ENCODE data around the gene GTF2H1. TPM values are rescaled to one million over a fixed set of nuclear protein-coding genes. Genes with fewer than 3 reads are reported as not detected.
A peak's percentile ranks its signal among the peaks of the same experiment; 100 is the strongest.

GTF2H1 gene
- total and polyA plus RNA-seq, 9 of the 15 experiments (the other 6 are each of a cell fraction or from before 2014, with no cell fraction given): 56.9 to 126 (median 92.1) TPM

- TF ChIP-seq SREBF2 (CRISPR knock-in tag; IDR thresholded peaks at IDR 0.05): no peak
- TF ChIP-seq ZNF197 (CRISPR knock-in tag; IDR thresholded peaks at IDR 0.05; ENCODE audit: low read depth): peak; percentile 79; the same call in 1 of the 2 replicates
- TF ChIP-seq SNIP1 (IDR thresholded peaks at IDR 0.05; ENCODE audit: low read depth): no peak
- TF ChIP-seq ZBTB43 (CRISPR knock-in tag; IDR thresholded peaks at IDR 0.05): no peak
- TF ChIP-seq ZNF318 (IDR thresholded peaks at IDR 0.05; ENCODE audit: borderline replicate concordance in 1 of 2, low read depth in 1 of 2): peak in 1 of 2 experiments; percentile 81; a peak in 2 of 4 replicates
- TF ChIP-seq NFE2L1 (tag; IDR thresholded peaks at IDR 0.05; ENCODE audit: borderline replicate concordance, low read depth): no peak
- TF ChIP-seq SMAD1 (IDR thresholded peaks at IDR 0.05; ENCODE audit: low read depth, low read length, partially characterized antibody): no peak
- TF ChIP-seq ZNF444 (CRISPR knock-in tag; IDR thresholded peaks at IDR 0.05): no peak
- TF ChIP-seq, protein P1, sequence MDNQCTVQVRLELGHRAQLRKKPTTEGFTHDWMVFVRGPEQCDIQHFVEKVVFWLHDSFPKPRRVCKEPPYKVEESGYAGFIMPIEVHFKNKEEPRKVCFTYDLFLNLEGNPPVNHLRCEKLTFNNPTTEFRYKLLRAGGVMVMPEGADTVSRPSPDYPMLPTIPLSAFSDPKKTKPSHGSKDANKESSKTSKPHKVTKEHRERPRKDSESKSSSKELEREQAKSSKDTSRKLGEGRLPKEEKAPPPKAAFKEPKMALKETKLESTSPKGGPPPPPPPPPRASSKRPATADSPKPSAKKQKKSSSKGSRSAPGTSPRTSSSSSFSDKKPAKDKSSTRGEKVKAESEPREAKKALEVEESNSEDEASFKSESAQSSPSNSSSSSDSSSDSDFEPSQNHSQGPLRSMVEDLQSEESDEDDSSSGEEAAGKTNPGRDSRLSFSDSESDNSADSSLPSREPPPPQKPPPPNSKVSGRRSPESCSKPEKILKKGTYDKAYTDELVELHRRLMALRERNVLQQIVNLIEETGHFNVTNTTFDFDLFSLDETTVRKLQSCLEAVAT (IDR thresholded peaks at IDR 0.05): peak in 1 of 2 experiments; percentile 73; a peak in 2 of 4 replicates
- peak; percentile 91 for TF ChIP-seq ZBTB12 (CRISPR knock-in tag; IDR thresholded peaks at IDR 0.05)
- TF ChIP-seq ZNF217 (CRISPR knock-in tag; IDR thresholded peaks at IDR 0.05): no peak
- TF ChIP-seq, protein P2, sequence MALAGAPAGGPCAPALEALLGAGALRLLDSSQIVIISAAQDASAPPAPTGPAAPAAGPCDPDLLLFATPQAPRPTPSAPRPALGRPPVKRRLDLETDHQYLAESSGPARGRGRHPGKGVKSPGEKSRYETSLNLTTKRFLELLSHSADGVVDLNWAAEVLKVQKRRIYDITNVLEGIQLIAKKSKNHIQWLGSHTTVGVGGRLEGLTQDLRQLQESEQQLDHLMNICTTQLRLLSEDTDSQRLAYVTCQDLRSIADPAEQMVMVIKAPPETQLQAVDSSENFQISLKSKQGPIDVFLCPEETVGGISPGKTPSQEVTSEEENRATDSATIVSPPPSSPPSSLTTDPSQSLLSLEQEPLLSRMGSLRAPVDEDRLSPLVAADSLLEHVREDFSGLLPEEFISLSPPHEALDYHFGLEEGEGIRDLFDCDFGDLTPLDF (CRISPR knock-in tag; IDR thresholded peaks at IDR 0.05): peak; percentile 92
- TF ChIP-seq ZNF232 (CRISPR knock-in tag; IDR thresholded peaks at IDR 0.05): no peak
These were observed at the start of gene GTF2H1, which contains the start of gene HPS5 (continued) for GRCh38 chr11:18321969-18322711.

All from K562 (cell line).